GM19397 (cell line): Measurements from ENCODE around the gene EP400.
"Not testable (repeated sequence)": the region's sequence is repeated elsewhere in the genome, so short reads cannot be mapped to it uniquely, and the experiment has no call there.

Experiments
- ATAC-seq: cut with Tn5 transposase; IDR thresholded peaks from one replicate; pipeline ENCODE4 v1.9.1; 2021; ENCODE audit warnings: mild to moderate bottlenecking, moderate library complexity; ENCODE audit not compliant: unreplicated experiment

Gene EP400

GRCh38 chr12:132079695-132080094, 130.0 kb downstream of the EP400 start:
- no peak for ATAC-seq

- not testable (repeated sequence) for ATAC-seq
Observed at GRCh38 chr12:132080515-132080914, 130.8 kb downstream of the EP400 start.

GRCh38 chr12:132081423-132081822, 131.7 kb downstream of the EP400 start:
- ATAC-seq, result no peak

GRCh38 chr12:132083614-132083940, 133.8 kb downstream of the EP400 start:
- peak; percentile 3 for ATAC-seq

GRCh38 chr12:132083941-132084620, 134.3 kb downstream of the EP400 start:
- ATAC-seq, result peak; percentile 86

- ATAC-seq, result no peak
Observed at GRCh38 chr12:132084621-132085290, 135.0 kb downstream of the EP400 start.

- no peak for ATAC-seq
Observed at GRCh38 chr12:132085291-132085635, 135.5 kb downstream of the EP400 start.

GRCh38 chr12:132089407-132089910, 139.7 kb downstream of the EP400 start:
- ATAC-seq, result no peak

GRCh38 chr12:132094269-132094891, 144.6 kb downstream of the EP400 start:
- ATAC-seq, result no peak

- ATAC-seq, result no peak
Observed at GRCh38 chr12:132095520-132096409, 146.0 kb downstream of the EP400 start.

- no peak for ATAC-seq
Observed at GRCh38 chr12:132099739-132100138, 150.0 kb downstream of the EP400 start.

GRCh38 chr12:132100306-132101065, 150.7 kb downstream of the EP400 start:
- no peak for ATAC-seq

GRCh38 chr12:132102297-132102696, 152.6 kb downstream of the EP400 start:
- ATAC-seq, result no peak

- ATAC-seq, result not testable (repeated sequence)
Observed at GRCh38 chr12:132103072-132103471, 153.3 kb downstream of the EP400 start.

- no peak for ATAC-seq
Observed at GRCh38 chr12:132103542-132104308, 154.0 kb downstream of the EP400 start.

- no peak for ATAC-seq
Observed at GRCh38 chr12:132105467-132105866, 155.7 kb downstream of the EP400 start.

- no peak for ATAC-seq
Observed at GRCh38 chr12:132106921-132107320, 157.2 kb downstream of the EP400 start.

- ATAC-seq, result no peak
Observed at GRCh38 chr12:132108211-132108832, 158.6 kb downstream of the EP400 start.

- ATAC-seq, result no peak
Observed at GRCh38 chr12:132109741-132110140, 160.0 kb downstream of the EP400 start.
